Ammon's horn (tissue), 1 donor: ENCODE results near the gene SLC4A9.
A peak's percentile ranks its signal among the peaks of the same experiment; 100 is the strongest.

Experiments used
- DNase-seq: peaks from one replicate; pipeline ENCODE4 v3.0.0-alpha.2; 2016; ENCODE audit warnings: low spot score

SLC4A9 gene

GRCh38 chr5:140360101-140360500 lies at the start of gene SLC4A9:
Gene SLC4A9 (plus strand): TSS chr5:140360194. CDS start chr5:140360237, 43 bp downstream.
- DNase-seq, result no peak

- no peak for DNase-seq
These were observed 49.6 kb upstream of the SLC4A9 start for GRCh38 chr5:140310434-140310833.

GRCh38 chr5:140311011-140311467 lies 49.0 kb upstream of the SLC4A9 start:
- DNase-seq, result no peak

- peak; percentile 51 for DNase-seq
These were observed 47.8 kb upstream of the SLC4A9 start for GRCh38 chr5:140312067-140312790.

GRCh38 chr5:140312791-140313189 lies 47.2 kb upstream of the SLC4A9 start:
- DNase-seq, result no peak

GRCh38 chr5:140317859-140318258 lies 42.1 kb upstream of the SLC4A9 start:
- DNase-seq, result no peak

- no peak for DNase-seq
These were observed 41.2 kb upstream of the SLC4A9 start for GRCh38 chr5:140318792-140319191.

GRCh38 chr5:140319833-140320232 lies 40.2 kb upstream of the SLC4A9 start:
- peak; percentile 39 for DNase-seq

GRCh38 chr5:140321796-140322195 lies 38.2 kb upstream of the SLC4A9 start:
- DNase-seq, result peak; percentile 85

GRCh38 chr5:140322751-140323731 lies 37.0 kb upstream of the SLC4A9 start:
- DNase-seq, result peak; percentile 81

- DNase-seq, result no peak
These were observed 35.9 kb upstream of the SLC4A9 start for GRCh38 chr5:140324041-140324600.

GRCh38 chr5:140324617-140325241 lies 35.3 kb upstream of the SLC4A9 start:
- no peak for DNase-seq

- no peak for DNase-seq
These were observed 34.5 kb upstream of the SLC4A9 start for GRCh38 chr5:140325486-140325885.

- no peak for DNase-seq
These were observed 32.4 kb upstream of the SLC4A9 start for GRCh38 chr5:140327589-140327988.

GRCh38 chr5:140328036-140328764 lies 31.8 kb upstream of the SLC4A9 start:
- no peak for DNase-seq

GRCh38 chr5:140329739-140330481 lies 30.1 kb upstream of the SLC4A9 start:
- DNase-seq, result no peak

GRCh38 chr5:140331638-140332037 lies 28.4 kb upstream of the SLC4A9 start:
- DNase-seq, result no peak

GRCh38 chr5:140336388-140336787 lies 23.6 kb upstream of the SLC4A9 start:
- DNase-seq, result no peak

- no peak for DNase-seq
These were observed 22.1 kb upstream of the SLC4A9 start for GRCh38 chr5:140337880-140338279.

- no peak for DNase-seq
These were observed 21.7 kb upstream of the SLC4A9 start for GRCh38 chr5:140338336-140338735.

- DNase-seq, result no peak
These were observed 21.1 kb upstream of the SLC4A9 start for GRCh38 chr5:140338908-140339307.
